K562 (cell line): ENCODE results near the gene ZSWIM3. TPM values are rescaled to one million over a fixed set of nuclear protein-coding genes. Genes with fewer than 3 reads are reported as not detected.

Experiments used
- ARID1B ChIP-seq: fragments of 450-650 bp; IDR thresholded peaks from 2 replicates; pipeline ENCODE4 v1.6.1; 2016; ENCODE audit warnings: antibody characterized with exemption, mild to moderate bottlenecking, inconsistent platforms
- CREB3L1 ChIP-seq: fragments of 450-650 bp; IDR thresholded peaks from 2 replicates; pipeline ENCODE4 v1.6.1; 2014; ENCODE audit warnings: low read depth, mild to moderate bottlenecking, moderate library complexity, borderline replicate concordance
- EGR1 ChIP-seq: fragments of 450-650 bp; conservative IDR thresholded peaks from 2 replicates; pipeline ENCODE4 v1.6.1; 2017; ENCODE audit warnings: mild to moderate bottlenecking
- EHMT2 ChIP-seq: fragments of 450-650 bp; IDR thresholded peaks from 2 replicates; pipeline ENCODE4 v1.6.1; 2018; ENCODE audit warnings: antibody characterized with exemption
- HIVEP1 ChIP-seq: fragments of 250-450 bp; sonication (Bioruptor Pico); IDR thresholded peaks from 2 replicates; pipeline ENCODE4 v1.4.0; 2020; ENCODE audit warnings: mild to moderate bottlenecking
- KAT2B ChIP-seq: IDR thresholded peaks from one replicate; pipeline ENCODE4 v1.6.1; 2012; ENCODE audit warnings: low read depth, mild to moderate bottlenecking, control low read depth, inconsistent platforms, low read length, moderate library complexity
- KDM2B ChIP-seq: fragments of 250-450 bp; sonication (Bioruptor Pico); IDR thresholded peaks from 2 replicates; pipeline ENCODE4 v1.8.0; 2021; ENCODE audit warnings: mild to moderate bottlenecking, moderate library complexity
- MAZ ChIP-seq, 2 experiments: fragments of 450-650 bp in 1 of 2; sonication (generic) in 1 of 2; formaldehyde crosslinking; IDR thresholded peaks in 1 of 2; conservative IDR thresholded peaks in 1 of 2; 2 replicates each; pipeline versions ENCODE4 v1.4.0 to v1.5.0; 2020; ENCODE audit warnings: mild to moderate bottlenecking in 1 of 2, missing genetic modification reagents in 1 of 2
- POLR2AphosphoS5 ChIP-seq: IDR thresholded peaks from 2 replicates; pipeline ENCODE4 v1.6.1; 2011; ENCODE audit warnings: mild to moderate bottlenecking, low read depth, low read length, moderate library complexity; ENCODE audit not compliant: control insufficient read depth, insufficient read depth
- RFX1 ChIP-seq: fragments of 450-650 bp; IDR thresholded peaks from 2 replicates; pipeline ENCODE4 v1.6.1; 2016; ENCODE audit warnings: mild to moderate bottlenecking, moderate library complexity
- RFX5 ChIP-seq: IDR thresholded peaks from 2 replicates; pipeline ENCODE4 v1.6.1; 2011; ENCODE audit warnings: low read depth, mild to moderate bottlenecking, improper control_type of control experiment, low read length
- SMARCA5 ChIP-seq: fragments of 450-650 bp; IDR thresholded peaks from 2 replicates; pipeline ENCODE4 v1.6.1; 2016
- SMARCB1 ChIP-seq: IDR thresholded peaks from 2 replicates; pipeline ENCODE4 v1.6.1; 2011; ENCODE audit warnings: improper control_type of control experiment, low read depth; ENCODE audit not compliant: insufficient read length
- TBL1XR1 ChIP-seq, 2 experiments: IDR thresholded peaks; 2 replicates each; pipeline ENCODE4 v1.6.1; 2012; ENCODE audit warnings: improper control_type of control experiment in 2 of 2, low read length in 2 of 2, mild to moderate bottlenecking in 1 of 2
- YBX1 ChIP-seq: fragments of 450-650 bp; IDR thresholded peaks from 2 replicates; pipeline ENCODE4 v1.7.1; 2016; ENCODE audit warnings: mild to moderate bottlenecking
- ZC3H4 ChIP-seq: sonication (generic); formaldehyde crosslinking; IDR thresholded peaks from 2 replicates; pipeline ENCODE4 v1.9.0; 2021; ENCODE audit warnings: missing genetic modification reagents, borderline replicate concordance
- ZFPM2 ChIP-seq: fragments of 250-450 bp; sonication (Bioruptor Pico); IDR thresholded peaks from 2 replicates; pipeline ENCODE4 v1.5.1; 2022; ENCODE audit warnings: mild to moderate bottlenecking
- ZNF174 ChIP-seq: fragments of 250-450 bp; sonication (Bioruptor Pico); IDR thresholded peaks from 2 replicates; pipeline ENCODE4 v1.4.0; 2020; ENCODE audit warnings: mild to moderate bottlenecking
- ZNF76 ChIP-seq: fragments of 250-450 bp; sonication (Bioruptor Pico); IDR thresholded peaks from 2 replicates; pipeline ENCODE4 v1.4.0; 2020; ENCODE audit warnings: mild to moderate bottlenecking, moderate library complexity, borderline replicate concordance
- polyA plus RNA-seq, 8 experiments: library from polyadenylated mRNA; depleted of rRNA in 4 of 8; stranded (reverse) in 5 of 8; unstranded in 3 of 8; fragments of >200 nt; fragmentation: Nextera tagmentation in 2 of 8; fragmentation: Illumina TruSeq in 1 of 8; extraction: Ambion mirVana in 2 of 8; extraction: Trizol in 1 of 8; gene quantifications; 2 replicates each; pipeline versions ENCODE4 v1.2.1 to v1.2.3, GENCODE V29; 2011 to 2014; ENCODE audit warnings: inconsistent platforms in 1 of 8, missing spikeins in 1 of 8
- total RNA-seq, 7 experiments: library from RNA; depleted of rRNA in 6 of 7; stranded (reverse); fragments of >200 nt in 6 of 7; fragmentation: Illumina TruSeq in 2 of 7; extraction: Trizol in 2 of 7; gene quantifications; 2 replicates each; pipeline versions ENCODE4 v1.2.1 to v1.2.3, GENCODE V29; 2011 to 2021; ENCODE audit warnings: low replicate concordance in 1 of 7
- TF ChIP-seq, protein P1 (sequence below): fragments of 450-650 bp; formaldehyde crosslinking; IDR thresholded peaks from 2 replicates; pipeline ENCODE4 v1.4.0; 2020; ENCODE audit warnings: mild to moderate bottlenecking, moderate library complexity
- TF ChIP-seq, protein P2 (sequence below): fragments of 250-450 bp; sonication (Bioruptor Pico); IDR thresholded peaks from 2 replicates; pipeline ENCODE4 v1.5.0; 2021
- TF ChIP-seq, protein P3 (sequence below), 2 experiments: fragments of 250-450 bp in 1 of 2; fragments of 450-650 bp in 1 of 2; sonication (Bioruptor Pico) in 1 of 2; IDR thresholded peaks; 2 replicates each; pipeline versions ENCODE4 v1.6.1 to v1.8.0; 2016 to 2021; ENCODE audit warnings: mild to moderate bottlenecking in 2 of 2, moderate library complexity in 2 of 2, missing compliant biosample characterization in 1 of 2, missing genetic modification characterization in 1 of 2

Gene ZSWIM3
- total and polyA plus RNA-seq, 9 of the 15 experiments (the other 6 are each of a cell fraction or from before 2014, with no cell fraction given) = 1.7 to 4.3 (median 2.9) TPM

- TF ChIP-seq MAZ (CRISPR knock-in tag; conservative IDR thresholded peaks at IDR 0.05 in 1 of 2, IDR thresholded peaks at IDR 0.05 in 1 of 2) (peak in 1 of 2 experiments; percentile 42; a peak in 1 of 4 replicates), ZFPM2 (CRISPR knock-in tag) (0 out of 2 replicates have a peak, but pooled peaks have one; percentile 52), ZNF76 (CRISPR knock-in tag) (no peak), POLR2AphosphoS5 (peak; percentile 68), RFX5 (no peak), KAT2B (no peak), KDM2B (CRISPR knock-in tag) (no peak), YBX1 (no peak), RFX1 (no peak), ZNF174 (CRISPR knock-in tag) (no peak), TBL1XR1 (IDR thresholded peaks at IDR 0.05; ENCODE audit: low read length in 2 of 2) (peak in 1 of 2 experiments; percentile 50; a peak in 2 of 4 replicates), SMARCB1 (no peak), ARID1B (peak; percentile 77), HIVEP1 (CRISPR knock-in tag) (no peak), CREB3L1 (no peak; the same call in 1 of the 2 replicates), ZC3H4 (peak; percentile 75; the same call in 1 of the 2 replicates), EHMT2 (0 out of 2 replicates have a peak, but pooled peaks have one; percentile 3), SMARCA5 (no peak), EGR1 (no peak)
- TF ChIP-seq, protein P1, sequence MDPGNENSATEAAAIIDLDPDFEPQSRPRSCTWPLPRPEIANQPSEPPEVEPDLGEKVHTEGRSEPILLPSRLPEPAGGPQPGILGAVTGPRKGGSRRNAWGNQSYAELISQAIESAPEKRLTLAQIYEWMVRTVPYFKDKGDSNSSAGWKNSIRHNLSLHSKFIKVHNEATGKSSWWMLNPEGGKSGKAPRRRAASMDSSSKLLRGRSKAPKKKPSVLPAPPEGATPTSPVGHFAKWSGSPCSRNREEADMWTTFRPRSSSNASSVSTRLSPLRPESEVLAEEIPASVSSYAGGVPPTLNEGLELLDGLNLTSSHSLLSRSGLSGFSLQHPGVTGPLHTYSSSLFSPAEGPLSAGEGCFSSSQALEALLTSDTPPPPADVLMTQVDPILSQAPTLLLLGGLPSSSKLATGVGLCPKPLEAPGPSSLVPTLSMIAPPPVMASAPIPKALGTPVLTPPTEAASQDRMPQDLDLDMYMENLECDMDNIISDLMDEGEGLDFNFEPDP (CRISPR knock-in tag) = no peak
- TF ChIP-seq, protein P2, sequence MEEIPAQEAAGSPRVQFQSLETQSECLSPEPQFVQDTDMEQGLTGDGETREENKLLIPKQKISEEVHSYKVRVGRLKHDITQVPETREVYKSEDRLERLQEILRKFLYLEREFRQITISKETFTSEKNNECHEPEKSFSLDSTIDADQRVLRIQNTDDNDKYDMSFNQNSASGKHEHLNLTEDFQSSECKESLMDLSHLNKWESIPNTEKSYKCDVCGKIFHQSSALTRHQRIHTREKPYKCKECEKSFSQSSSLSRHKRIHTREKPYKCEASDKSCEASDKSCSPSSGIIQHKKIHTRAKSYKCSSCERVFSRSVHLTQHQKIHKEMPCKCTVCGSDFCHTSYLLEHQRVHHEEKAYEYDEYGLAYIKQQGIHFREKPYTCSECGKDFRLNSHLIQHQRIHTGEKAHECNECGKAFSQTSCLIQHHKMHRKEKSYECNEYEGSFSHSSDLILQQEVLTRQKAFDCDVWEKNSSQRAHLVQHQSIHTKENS = no peak
- TF ChIP-seq, protein P3, sequence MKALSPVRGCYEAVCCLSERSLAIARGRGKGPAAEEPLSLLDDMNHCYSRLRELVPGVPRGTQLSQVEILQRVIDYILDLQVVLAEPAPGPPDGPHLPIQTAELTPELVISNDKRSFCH (CRISPR knock-in tag; IDR thresholded peaks at IDR 0.05) = no peak
- TF ChIP-seq, protein P3 (tag; IDR thresholded peaks at IDR 0.05) = no peak
Measured at GRCh38 chr20:45910670-45911485, 53.5 kb downstream of the ZSWIM3 start (continued).
